NCI-H1694 treated with DMSO at 0.1 percent for 48 hours (cell line): ENCODE results near the gene AIF1.
"Not testable (repeated sequence)": the region's sequence is repeated elsewhere in the genome, so short reads cannot be mapped to it uniquely, and the experiment has no call there.

Source experiments
- DNase-seq: peaks from one replicate; lab custom pipeline; 2025; lab: John Stamatoyannopoulos, UW

The AIF1 gene

DNA sequence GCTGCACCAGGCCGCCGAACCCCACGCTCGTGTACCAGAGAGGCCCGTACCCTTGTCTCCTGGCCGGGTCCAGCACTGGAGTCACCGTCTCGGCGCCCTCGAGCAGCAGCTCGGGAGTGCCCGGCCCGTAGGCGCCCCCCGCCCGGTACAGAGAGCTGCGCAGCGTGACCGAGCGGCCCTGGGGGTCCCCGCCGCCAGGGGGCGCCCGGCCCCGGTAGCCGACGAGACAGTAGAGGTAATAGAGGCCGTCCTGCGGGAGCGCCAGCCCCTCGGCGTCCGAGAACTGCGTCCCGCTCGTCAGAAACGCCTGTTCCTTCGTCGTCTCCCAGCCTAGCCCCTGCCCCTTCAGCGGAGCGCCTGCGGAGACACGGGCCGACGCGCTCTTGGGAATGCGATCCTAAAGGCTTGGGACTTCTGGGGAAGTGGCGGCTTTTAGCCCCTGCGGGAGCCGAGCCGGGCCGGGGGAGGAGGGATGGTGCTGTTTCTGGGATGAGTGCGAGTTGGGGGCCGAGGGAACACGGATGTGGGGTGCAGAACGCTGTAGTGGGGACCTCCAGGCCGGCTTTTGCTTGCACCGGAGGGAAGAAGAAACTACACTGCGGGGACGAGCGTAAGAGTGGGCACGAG, 34.1 kb upstream of the AIF1 start:
- peak; percentile 65 for DNase-seq

DNA sequence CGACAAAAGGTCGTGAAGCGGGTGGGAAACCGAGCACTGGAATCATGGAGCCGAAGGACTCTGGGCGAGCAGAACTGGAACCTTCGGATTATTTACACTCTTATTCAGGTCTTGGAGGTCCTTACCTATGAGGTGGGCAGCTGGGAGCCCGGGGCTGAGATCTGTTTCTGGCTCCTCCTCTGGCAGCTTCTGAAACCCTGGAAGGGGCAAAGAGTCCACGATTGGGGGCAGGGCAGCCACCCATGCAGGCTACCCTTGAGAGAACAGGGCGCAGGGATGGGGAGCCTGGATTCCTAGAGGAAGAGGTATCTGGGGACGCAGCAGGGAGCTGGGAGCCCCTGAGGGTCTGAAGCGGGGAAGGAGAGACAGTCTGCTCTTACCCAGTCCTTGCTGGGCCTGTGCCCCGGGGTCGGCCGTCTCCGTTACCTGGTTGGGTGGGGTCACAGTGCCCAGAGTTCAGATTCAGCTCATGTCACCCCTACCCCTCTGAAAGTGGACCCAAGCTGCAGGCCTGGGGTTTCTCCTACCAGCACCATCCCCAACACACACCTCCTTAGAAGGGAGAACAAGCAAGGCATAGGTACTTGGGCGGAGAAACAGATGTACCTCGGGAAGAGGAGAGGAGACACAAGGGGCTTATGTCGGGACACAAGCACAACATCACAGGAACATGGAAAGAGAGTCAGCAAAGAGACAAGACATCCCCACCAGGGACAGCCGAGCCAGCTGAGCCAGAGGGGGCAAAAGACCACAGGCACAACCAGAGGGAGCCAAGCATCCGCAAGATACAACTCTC, 33.4 kb upstream of the AIF1 start:
- no peak for DNase-seq

DNA sequence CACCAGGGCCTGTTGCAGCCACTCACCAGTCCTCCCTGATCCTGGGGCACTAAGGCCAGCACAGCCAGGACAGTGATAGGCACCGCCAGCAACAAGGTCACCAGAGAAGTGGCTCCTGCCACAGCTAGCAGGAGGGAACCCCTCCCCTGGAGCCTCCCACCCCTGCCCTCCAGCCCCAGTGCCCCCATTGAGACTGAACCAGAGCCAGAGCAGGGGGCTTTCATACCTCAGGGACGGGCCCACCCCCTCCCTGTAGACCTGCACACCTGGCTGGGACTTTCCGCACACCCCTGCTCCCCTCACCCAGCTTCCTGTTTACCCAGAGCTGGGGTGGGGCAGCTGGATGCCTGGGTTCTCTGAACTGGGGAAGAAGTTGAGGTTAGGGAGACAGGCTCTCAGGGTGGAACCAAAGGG, 32.8 kb upstream of the AIF1 start, which contains the start of gene LTB:
Gene LTB (minus strand): TSS at position 195 of the 414 bp plus-strand sequence. CDS start 7 bp downstream, at position 188.
- no peak for DNase-seq

DNA sequence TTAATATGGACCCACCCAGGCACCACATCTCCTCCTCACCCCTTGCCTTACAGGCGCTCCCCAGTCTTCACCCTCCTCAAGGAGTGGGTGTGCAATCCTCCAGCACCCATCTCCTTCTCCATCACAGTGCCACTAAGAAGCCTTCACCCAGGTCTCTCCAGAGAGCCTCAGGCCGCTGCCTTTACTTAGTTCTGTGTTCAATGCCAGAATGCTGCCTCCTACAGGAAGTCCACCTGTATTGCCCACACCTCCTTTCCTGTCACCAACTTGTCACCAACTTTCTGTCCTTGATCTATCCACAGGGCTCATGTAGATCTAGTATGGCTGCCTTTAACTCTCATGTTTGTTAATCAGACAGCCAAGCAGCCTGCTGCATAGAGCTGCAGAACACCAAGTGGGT, 29.5 kb upstream of the AIF1 start:
- no peak for DNase-seq

DNA sequence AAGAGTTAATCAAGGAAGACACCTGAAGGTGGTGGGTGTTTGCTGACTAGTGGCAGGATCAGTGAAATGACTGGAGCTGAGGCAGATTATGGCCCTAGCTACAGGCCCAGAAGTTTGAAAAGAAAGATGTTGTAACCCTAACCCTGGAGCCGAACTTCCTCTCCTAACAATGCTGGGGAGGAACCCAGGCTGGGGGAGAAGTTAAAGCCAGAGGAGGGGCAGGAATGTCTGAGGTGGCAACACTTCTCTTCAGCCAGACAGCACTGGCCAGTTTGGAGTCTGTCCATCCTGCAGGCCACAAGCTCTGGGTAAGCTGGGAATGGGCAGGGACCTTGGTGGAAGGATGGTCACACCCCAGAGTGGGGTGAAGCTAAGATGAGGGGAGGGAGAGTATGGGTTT, 29.0 kb upstream of the AIF1 start, which contains the start of gene LST1:
Gene LST1 (plus strand): TSS at position 270 of the 400 bp plus-strand sequence. CDS start 1,023 bp downstream, outside the sequence.
- DNase-seq, result no peak

DNA sequence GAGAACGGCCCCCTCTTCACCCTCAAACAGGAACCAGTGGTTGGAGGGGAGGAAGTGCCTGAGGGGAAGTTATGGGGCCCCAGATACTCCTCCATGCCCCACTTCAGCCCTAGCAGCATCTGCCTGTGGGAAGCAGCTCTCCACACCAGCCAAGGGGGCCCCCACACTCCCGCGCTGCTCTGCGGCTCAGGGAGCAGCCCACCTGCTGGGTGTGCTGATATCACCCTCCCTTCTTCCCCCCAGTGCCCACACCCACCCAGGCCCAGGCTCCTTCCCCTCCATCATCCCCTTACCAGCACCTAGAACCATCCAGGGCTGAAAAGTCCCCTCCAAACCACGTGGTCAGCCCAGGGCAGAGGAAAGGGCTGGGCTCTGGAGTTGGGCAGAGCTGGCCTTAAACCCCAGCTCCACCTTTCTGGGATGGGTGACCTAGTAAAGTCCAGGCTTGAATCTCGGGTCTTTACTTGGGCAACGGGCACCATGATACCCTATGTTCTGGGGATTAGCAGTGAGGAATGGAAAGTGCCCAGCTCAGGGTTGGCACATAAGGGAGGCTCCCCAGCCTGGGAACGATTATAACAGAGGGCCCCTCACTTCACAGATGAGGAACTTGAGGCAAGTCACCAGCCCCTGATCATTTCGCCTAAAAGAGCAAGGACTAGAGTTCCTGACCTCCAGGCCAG, 28.3 kb upstream of the AIF1 start:
- no peak for DNase-seq

DNA sequence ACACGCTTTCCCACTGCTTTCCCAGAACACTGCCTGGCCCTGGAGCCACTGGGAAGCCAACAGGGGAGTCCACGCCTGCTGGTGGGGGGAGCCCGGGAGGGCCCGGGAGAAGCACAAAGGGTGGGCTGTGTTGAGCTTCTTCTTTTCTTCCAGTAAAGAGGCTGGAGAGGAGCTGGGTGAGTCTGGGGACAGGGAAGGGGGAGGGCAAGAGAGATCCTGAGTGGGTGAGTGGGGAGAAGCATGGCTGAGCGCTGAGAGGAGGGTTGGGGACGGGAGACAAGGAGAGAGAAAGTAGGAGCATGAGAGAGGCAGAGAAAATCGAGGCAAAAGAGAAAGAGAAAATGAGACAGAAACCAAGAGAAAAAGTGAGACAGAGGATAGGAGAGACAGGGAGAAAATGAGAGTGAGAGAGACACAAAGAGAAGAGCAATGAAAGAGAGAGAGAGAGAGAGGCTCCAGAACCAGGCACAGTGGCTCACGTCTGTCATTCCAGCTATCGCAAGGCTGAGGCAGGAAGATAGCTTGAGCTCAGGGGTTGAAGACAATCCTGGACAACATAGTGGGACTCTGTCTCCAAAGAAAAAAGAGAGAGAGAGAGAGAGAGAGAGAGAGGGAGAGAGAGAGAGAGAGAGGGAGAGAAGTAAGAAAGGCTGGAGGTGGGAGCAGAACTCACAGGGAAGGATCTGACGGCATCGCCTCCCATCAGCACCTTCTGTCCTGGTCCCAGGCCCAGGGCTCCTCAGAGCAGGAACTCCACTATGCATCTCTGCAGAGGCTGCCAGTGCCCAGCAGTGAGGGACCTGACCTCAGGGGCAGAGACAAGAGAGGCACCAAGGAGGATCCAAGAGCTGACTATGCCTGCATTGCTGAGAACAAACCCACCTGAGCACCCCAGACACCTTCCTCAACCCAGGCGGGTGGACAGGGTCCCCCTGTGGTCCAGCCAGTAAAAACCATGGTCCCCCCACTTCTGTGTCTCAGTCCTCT, 26.9 kb upstream of the AIF1 start:
- no peak for DNase-seq

DNA sequence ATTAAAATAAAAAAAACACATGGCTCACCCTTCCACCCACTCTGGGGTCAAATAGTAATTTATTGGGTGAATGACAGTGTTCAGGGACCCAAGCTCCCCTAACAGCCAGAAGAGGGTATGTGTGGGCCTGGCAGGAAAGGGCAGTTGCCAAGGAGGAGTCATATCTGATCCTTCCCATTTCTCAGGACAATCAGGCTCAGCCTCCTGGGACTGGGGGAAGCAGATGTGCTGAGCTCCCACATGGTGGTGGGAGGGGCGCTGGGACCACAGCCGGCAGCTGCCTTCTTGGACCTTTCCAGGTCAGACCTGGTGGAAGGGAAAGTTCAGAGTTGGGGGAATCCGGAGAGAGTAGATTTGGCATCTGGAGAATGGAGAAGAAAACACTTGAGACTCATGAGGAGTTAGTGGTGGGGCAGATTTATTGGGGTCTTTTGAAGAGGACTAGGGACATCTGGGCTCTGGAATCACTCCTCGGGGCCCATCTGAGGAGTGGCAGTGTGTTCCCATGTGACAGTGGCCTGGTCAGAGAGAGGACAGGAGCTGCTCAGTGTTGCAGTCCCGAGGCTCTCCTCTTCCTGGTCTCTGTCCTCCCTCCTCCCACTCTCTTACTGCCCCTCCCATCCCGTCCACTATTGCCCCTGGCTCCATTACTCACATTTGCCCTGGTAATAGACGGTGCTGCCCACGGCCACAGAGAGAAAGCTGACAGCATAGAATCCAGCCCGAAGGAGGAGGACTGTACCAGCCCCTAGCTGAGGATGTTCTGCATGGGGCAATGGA, 26.0 kb upstream of the AIF1 start:
- DNase-seq, result no peak

DNA sequence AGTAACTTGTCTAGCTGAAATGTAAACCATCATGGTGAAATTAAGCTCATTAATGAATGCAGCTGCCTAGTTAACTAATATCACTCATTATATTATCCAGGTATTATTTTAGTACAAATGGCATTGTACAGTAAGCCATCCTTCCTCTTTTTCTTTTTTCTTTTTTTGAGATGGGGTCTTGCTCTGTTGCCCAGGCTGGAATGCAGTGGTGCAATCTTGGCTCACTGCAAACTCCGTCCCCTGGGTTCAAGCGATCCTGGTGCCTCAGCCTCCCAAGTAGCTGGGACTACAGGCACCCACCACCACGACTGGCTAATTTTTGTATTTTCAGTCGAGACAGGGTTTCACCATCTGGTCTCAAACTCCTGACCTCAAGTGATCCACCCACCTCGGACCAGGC, 24.3 kb upstream of the AIF1 start:
- DNase-seq, result not testable (repeated sequence)

DNA sequence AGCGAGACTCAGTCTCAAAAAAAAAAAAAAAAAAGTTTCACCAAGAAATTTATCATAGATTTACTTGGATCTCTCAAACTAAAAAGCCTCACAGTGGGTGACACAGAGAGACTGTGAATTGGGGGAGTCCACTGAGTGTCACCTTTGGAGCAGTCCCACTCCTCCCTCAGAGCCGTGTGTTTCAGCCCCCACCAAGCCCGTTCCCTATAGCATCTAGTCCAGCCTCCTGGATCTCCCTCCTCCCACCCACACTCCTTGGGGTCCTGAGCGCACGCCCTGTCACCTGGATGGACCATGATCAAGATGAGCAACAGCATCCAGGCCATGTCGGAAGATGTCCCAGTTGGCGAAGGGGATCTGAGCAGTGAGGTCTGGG, 22.6 kb upstream of the AIF1 start:
- DNase-seq, result no peak

DNA sequence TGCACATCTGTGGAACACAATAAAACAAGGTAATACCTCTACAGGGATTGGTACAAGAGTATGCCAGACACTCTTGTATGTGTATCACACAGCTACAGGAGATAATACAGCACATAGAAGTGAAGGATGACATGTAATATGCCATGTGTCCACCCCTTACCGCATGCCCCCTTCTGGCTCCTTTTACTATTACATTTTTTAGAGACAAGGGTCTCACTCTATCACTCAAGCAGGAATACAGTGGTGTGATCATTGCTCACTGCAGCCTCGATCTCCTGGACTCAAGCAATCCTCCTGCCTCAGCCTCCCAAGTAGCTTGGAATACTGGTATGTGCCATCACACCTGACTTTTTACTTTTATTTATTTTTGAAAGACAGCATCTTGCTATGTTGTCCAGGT, 18.0 kb upstream of the AIF1 start:
- DNase-seq, result peak; percentile 17

DNA sequence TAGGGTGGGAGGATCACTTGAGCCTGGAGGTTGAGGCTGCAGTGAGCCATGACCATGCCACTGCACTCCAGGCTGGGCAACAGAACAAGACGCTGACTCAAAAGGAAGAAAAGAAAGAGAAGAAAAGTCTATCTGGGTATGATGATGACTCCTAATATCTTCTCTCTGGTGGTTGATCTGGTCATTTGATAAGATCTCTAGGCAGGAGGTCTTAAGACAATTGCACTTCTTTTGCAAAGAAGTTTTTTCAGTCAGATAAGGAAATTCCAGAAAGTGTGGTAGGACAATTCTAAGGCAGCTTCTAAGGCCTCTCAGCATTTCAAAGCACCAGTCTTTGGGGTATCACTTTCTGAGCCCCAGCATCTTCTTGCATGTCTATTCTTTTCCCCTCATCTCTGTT, 7.7 kb upstream of the AIF1 start:
- no peak for DNase-seq

DNA sequence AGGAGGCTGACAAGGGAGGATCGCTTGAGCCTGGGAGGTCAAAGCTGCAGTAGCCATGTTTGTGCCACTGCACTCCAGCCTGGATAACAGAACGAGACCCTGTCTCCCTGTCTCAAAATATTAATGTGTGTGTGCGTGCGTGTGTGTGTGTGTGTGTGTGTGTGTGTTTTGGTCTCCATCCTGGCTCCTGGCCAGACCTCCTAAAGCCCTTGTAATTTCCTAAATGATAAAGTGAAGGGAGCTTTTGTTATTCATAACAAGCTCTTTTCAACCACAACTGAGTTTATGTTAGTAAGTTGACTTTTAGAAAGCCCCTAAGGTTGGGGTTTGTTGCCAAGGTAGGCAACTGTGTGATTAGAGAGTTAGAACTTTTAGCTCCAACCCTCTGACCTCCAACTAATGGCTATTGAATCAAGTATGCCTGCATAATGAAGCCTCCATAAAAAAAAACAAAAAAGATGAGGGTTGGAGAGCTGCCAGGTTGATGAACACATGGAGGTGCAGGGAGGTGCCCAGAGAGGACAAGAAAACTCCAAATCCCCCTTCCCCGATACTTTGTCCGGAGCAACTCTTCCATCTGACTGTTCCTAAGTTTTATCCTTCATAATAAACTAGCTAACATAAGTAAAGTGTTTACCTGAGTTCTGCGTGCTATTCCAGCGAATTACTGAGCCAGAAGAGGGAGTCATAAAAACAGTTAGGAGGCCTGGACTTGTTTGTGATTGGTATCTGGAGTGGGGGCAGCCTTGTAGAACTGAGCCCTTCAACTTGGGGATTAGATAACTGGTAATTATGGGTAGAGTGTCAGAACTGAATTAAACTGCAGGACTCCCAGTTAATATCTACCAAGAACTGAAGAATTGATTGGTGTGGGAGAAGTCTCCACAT, 5.3 kb upstream of the AIF1 start:
- no peak for DNase-seq

DNA sequence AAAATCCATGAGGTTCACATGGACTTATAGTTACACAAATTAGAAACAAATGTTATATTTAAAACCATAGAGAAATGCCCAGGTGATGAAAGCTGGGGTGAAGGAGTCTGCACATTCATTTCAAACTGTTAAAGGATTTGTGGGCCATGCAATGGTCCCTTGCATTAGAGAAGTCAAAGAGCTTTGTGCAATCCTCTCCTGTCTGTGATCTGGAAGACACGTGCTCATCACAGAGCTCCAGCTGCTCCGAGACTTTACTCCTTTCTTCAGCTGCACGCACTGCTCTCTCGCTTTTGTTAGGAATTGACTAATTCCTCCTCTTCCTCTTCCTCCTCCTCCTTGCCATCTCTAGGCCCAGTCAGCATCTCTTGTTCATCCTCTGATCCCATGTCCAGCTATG, 4.1 kb upstream of the AIF1 start:
- no peak for DNase-seq

DNA sequence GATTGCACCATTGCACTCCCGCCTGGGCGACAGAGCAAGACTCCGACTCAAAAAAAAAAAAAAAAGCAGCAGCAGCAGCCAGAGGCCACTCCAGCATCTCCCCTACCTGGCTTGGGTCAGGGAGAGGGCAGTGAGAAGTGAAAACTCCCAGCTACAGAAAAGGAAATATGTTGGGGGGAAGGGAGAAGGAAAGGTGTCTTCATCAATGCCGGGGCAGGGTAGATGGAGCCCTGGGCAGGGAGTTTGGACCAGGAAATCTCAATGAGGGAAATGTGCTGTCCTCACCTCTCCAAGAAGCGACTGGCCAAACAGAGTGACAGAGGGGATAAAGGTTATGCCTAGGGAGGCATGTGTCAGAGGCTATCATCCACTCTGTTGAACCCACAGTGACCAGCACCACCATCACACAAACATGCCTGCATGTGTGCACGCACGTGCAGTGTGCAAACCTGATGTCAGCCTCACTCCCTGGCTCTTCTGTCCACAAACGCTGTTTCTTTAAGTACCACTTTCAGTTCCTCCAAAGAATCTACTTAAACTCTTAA, 887 bp upstream of the AIF1 start:
- DNase-seq, result no peak

DNA sequence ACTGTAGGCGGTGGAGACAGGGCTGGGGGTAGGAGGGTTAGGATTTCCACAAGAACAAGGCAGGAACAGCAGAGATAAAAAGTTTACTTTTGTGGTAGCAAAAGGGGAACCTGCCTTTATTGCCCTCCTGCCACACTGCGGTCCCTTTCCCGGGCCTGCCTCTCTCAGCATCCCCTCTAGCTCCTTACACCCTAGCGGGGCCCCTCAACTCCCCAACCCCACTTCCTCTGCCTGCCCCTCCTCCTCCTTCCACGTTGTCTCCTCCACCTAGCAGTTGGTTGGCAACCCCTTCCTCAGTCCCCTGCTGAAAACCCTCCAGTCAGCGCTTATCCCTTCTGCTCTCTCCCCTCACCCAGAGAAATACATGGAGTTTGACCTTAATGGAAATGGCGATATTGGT, 714 bp downstream of the AIF1 start:
- no peak for DNase-seq

DNA sequence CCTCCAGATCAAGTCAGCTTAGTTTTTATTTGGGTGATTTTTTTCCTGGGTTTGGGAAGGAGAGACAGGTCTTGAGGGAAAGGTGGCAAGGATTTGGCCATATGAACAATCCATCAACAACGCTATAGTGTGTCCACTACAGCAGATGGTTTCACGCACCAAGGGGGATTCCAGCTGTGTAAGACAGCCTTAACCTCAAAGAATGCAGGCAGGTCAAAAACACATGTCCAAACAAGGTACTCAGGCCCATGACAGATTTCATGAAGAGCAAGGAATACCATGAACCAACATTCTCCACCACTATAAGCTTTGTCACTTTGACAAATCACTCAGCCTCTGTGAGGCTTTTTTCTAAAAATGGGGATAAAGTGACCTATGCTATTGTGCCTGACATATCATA, 2.0 kb downstream of the AIF1 start:
- DNase-seq, result no peak

DNA sequence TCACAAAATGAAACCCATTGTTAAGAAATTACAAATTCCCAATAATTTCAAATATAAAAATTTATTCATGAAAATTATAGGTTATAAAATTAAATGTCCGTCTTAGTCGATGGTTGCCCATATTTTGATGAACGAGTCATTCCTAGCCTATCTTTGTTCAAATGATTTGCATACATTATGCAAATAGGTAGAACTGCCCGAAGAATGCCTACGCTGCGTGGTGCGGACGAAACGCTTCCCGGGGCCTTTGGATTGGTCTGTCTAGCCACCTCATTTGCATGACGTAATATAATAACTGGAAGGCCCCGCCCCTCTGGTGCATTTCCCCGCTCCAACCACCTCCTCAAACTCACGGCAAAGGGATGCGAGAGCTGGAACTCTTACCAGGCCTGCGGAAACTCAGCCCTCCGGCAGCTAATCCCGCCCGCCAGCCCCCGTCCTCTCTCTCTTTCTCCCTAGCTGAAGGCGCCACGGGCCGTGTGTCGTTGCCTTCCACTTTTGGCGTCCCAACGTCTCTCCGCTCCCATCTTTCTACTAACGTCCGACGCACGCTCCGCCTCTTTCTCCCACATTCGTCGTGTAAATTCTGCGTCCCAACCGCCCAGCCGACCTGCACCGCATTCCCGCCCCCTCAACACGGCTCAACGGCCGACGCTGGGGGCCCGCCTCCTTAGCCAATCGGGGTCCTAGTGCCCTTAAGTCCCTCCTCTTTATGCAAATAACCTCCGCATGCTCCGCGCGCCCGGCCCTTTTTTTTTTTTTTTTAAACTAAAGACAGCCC, 5.0 kb downstream of the AIF1 start:
- DNase-seq, result peak; percentile 96
